Transverse colon (tissue), 4 donors: Measurements from ENCODE around the gene AMIGO1. TPM values are rescaled to one million over a fixed set of nuclear protein-coding genes. Genes with fewer than 3 reads are reported as not detected.

Source experiments
- DNase-seq: peaks from one replicate; pipeline ENCODE4 v3.0.0-alpha.2; 2019
- H3K27ac ChIP-seq, 4 donors: fragments of 200-600 bp; sonication (generic); 2 replicates each; pipeline ENCODE4 v1.5.1; 2016 to 2018; ENCODE audit warnings: inconsistent platforms in 4 of 4
- H3K27me3 ChIP-seq: fragments of 200-600 bp; sonication (generic); 2 replicates; pipeline ENCODE4 v1.5.1; 2017; ENCODE audit warnings: inconsistent platforms
- H3K36me3 ChIP-seq, 4 donors: fragments of 200-600 bp; sonication (generic); 2 replicates each; pipeline ENCODE4 v1.5.1; 2017 to 2019; ENCODE audit warnings: inconsistent platforms in 4 of 4
- H3K4me1 ChIP-seq, 4 donors: fragments of 200-600 bp; sonication (generic); 2 replicates each; pipeline ENCODE4 v1.5.1; 2017 to 2020; ENCODE audit warnings: inconsistent platforms in 4 of 4
- H3K4me3 ChIP-seq, 4 donors: fragments of 200-600 bp; sonication (generic); 1 replicate in 1 of 4; 2 replicates in 3 of 4; pipeline versions ENCODE4 v1.5.1 to v1.6.1; 2017 to 2019; ENCODE audit warnings: inconsistent platforms in 4 of 4
- H3K9me3 ChIP-seq, 2 donors: fragments of 200-600 bp; sonication (generic); 2 replicates each; pipeline ENCODE4 v1.5.1; 2017 to 2019; ENCODE audit warnings: inconsistent platforms in 2 of 2
- CTCF ChIP-seq, 5 experiments: fragments of 200-600 bp in 3 of 5; fragments of 450-650 bp in 2 of 5; sonication (generic) in 3 of 5; IDR thresholded peaks; 1 replicate in 2 of 5; 2 replicates in 3 of 5; pipeline ENCODE4 v1.5.1; 2016 to 2017; ENCODE audit warnings: antibody characterized with exemption in 5 of 5, inconsistent platforms in 3 of 5, mild to moderate bottlenecking in 2 of 5, moderate library complexity in 1 of 5
- EP300 ChIP-seq: sonication (generic); formaldehyde crosslinking; IDR thresholded peaks from one replicate; pipeline ENCODE4 v1.6.1; 2017; ENCODE audit warnings: antibody characterized with exemption, low read depth
- POLR2A ChIP-seq: fragments of 450-650 bp; IDR thresholded peaks from one replicate; pipeline ENCODE4 v1.6.1; 2016; ENCODE audit warnings: antibody characterized with exemption, mild to moderate bottlenecking, moderate library complexity
- POLR2AphosphoS5 ChIP-seq, 3 donors: sonication (generic); formaldehyde crosslinking; IDR thresholded peaks; one replicate each; pipeline ENCODE4 v1.6.1; 2016; ENCODE audit warnings: antibody characterized with exemption in 3 of 3
- WGBS, 2 donors: methylation state at CpG; one replicate each; pipeline ENCODE4 v1.1.5; 2018; ENCODE audit warnings: low coverage in 1 of 2; 5-methylcytosine and 5-hydroxymethylcytosine counted together
- in situ Hi-C, 4 donors: fragments of 200-750 bp; cut with MboI; loops; one replicate each; pipeline versions ENCODE4 v1.15.0 to v1.15.1; 2017; ENCODE audit warnings: low sequenced_read_pairs in 3 of 4, low pct_ligation_motif_present in 1 of 4, low pct_unique_long_range_greater_than_20kb in 1 of 4
- intact Hi-C: fragments of 100-400 bp; cut with DNase I; formaldehyde crosslinking; loops from one replicate; pipeline ENCODE4 v1.15.1; 2023; ENCODE audit warnings: low total_unique reads
- total RNA-seq, 4 donors: library from RNA; depleted of rRNA; stranded (reverse); fragments of >200 nt; gene quantifications; one replicate each; pipeline ENCODE4 v1.1.0, GENCODE V29; 2016

AMIGO1 gene
- total RNA-seq, 4 donors from 2014 or later: 0.60 to 8.1 (median 3.5) TPM

GRCh38 chr1:109492779-109493178 lies 16.7 kb downstream of the AMIGO1 start:
- no peaks in the 10 kb centered on the region for H3K27me3 ChIP-seq
- H3K4me1 ChIP-seq: peaks cover 6 to 21% (median 14%) of the 10 kb centered on the region in 4 donors
- no peak for TF ChIP-seq CTCF (IDR thresholded peaks at IDR 0.05)
- no peak for TF ChIP-seq POLR2A
- TF ChIP-seq POLR2AphosphoS5 (IDR thresholded peaks at IDR 0.05): no peak
- no peak for TF ChIP-seq EP300
- H3K36me3 ChIP-seq: no peaks in the 10 kb centered on the region
- no peak overlapping the region for H3K27ac ChIP-seq
- no peak overlapping the region for H3K4me3 ChIP-seq
- intact Hi-C loops (loop anchor here (1.0 kb wide), 1 partner anchor 41 kb away; no protein-coding TSS in a partner anchor), in situ Hi-C loops (no loop called here)
- DNase-seq: no peak
- no peaks in the 10 kb centered on the region for H3K9me3 ChIP-seq
- WGBS, 2 donors: 74 to 78% methylated on average over 4 of the region's 4 CpGs

- no peaks in the 10 kb centered on the region for H3K36me3 ChIP-seq
- WGBS, 2 donors: 89 to 100% methylated on average over 1 to 8 of the region's 8 CpGs
- no peaks in the 10 kb centered on the region for H3K27me3 ChIP-seq
- H3K9me3 ChIP-seq: no peaks in the 10 kb centered on the region
- in situ Hi-C loops (no loop called here), intact Hi-C loops (no loop called here)
- no peak overlapping the region for H3K27ac ChIP-seq
- no peak for DNase-seq
- TF ChIP-seq POLR2A (no peak), CTCF (IDR thresholded peaks at IDR 0.05) (no peak), EP300 (no peak), POLR2AphosphoS5 (IDR thresholded peaks at IDR 0.05) (no peak)
- peaks cover 6 to 21% (median 14%) of the 10 kb centered on the region in 4 donors for H3K4me1 ChIP-seq
- H3K4me3 ChIP-seq: no peak overlapping the region
These were observed 18.2 kb downstream of the AMIGO1 start for GRCh38 chr1:109491372-109491771.

GRCh38 chr1:109490934-109491302 lies 18.6 kb downstream of the AMIGO1 start:
- TF ChIP-seq POLR2A: no peak
- no peak for TF ChIP-seq POLR2AphosphoS5 (IDR thresholded peaks at IDR 0.05)
- TF ChIP-seq CTCF (IDR thresholded peaks at IDR 0.05): no peak
- TF ChIP-seq EP300: no peak
- in situ Hi-C loops (no loop called here), intact Hi-C loops (no loop called here)
- no peak for DNase-seq
- H3K4me3 ChIP-seq: no peak overlapping the region
- 88 to 100% methylated on average over 3 to 11 of the region's 11 CpGs for WGBS, 2 donors
- H3K9me3 ChIP-seq: no peaks in the 10 kb centered on the region
- no peak overlapping the region for H3K27ac ChIP-seq
- no peaks in the 10 kb centered on the region for H3K27me3 ChIP-seq
- H3K36me3 ChIP-seq: no peaks in the 10 kb centered on the region
- H3K4me1 ChIP-seq: peaks cover 6 to 21% (median 14%) of the 10 kb centered on the region in 4 donors

GRCh38 chr1:109490029-109490933 lies 19.2 kb downstream of the AMIGO1 start:
- peak; percentile 82 for DNase-seq
- TF ChIP-seq EP300 (no peak), CTCF (IDR thresholded peaks at IDR 0.05) (peak; percentile 69 to 86 (median 79)), POLR2AphosphoS5 (IDR thresholded peaks at IDR 0.05) (no peak), POLR2A (no peak)
- Histone ChIP-seq H3K9me3 (no peaks in the 10 kb centered on the region), H3K4me1 (peaks cover 6 to 20% (median 14%) of the 10 kb centered on the region in 4 donors), H3K27ac (no peak overlapping the region), H3K27me3 (no peaks in the 10 kb centered on the region), H3K4me3 (no peak overlapping the region), H3K36me3 (no peaks in the 10 kb centered on the region)
- intact Hi-C loops (no loop called here), in situ Hi-C loops (no loop called here)
- 93% methylated on average over 11 of the region's 11 CpGs; no CpG with 5 or more reads in 1 of the 2 donors for WGBS, 2 donors
